ENCODE data around the gene CCNB2. TPM values are rescaled to one million over a fixed set of nuclear protein-coding genes. Genes with fewer than 3 reads are reported as not detected.
"Not testable (repeated sequence)": the region's sequence is repeated elsewhere in the genome, so short reads cannot be mapped to it uniquely, and the experiment has no call there.

The CCNB2 gene
- total RNA-seq, 1 donor from 2014 or later = 2.0 TPM

DNA sequence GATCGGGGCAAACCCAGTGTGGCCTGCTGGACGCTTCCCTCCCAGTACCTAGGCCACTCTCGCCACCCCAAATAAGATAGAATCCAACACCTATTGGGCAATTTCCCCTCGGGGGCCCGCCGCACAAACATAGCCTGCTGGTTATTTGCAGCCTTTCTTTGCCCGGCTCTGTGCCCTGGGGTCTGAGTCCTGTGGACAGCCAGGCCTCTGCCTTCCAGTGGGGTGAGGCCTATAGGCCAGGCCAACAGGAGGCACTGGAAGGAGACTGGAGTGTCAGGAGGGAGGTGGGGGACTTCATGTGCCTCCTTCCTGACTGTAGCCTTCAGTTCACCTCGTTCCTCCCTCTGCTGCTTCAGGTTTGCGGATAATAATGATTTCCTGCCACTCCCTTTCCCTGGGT, 54.3 kb downstream of the CCNB2 start:
- DNase-seq = no peak
- Histone ChIP-seq H3K4me3 (no peak overlapping the region), H3K27me3 (ENCODE audit: low read depth) (no peaks in the 10 kb centered on the region), H3K36me3 (peaks cover 62% of the 10 kb centered on the region), H3K27ac (peak overlapping the region; percentile 36), H3K9me3 (no peaks in the 10 kb centered on the region), H3K4me1 (peaks cover 8% of the 10 kb centered on the region)
- ATAC-seq = peak; percentile 5 to 8
- intact Hi-C loops (cut with DNase I) = no loop called here
- TF ChIP-seq, protein P1, sequence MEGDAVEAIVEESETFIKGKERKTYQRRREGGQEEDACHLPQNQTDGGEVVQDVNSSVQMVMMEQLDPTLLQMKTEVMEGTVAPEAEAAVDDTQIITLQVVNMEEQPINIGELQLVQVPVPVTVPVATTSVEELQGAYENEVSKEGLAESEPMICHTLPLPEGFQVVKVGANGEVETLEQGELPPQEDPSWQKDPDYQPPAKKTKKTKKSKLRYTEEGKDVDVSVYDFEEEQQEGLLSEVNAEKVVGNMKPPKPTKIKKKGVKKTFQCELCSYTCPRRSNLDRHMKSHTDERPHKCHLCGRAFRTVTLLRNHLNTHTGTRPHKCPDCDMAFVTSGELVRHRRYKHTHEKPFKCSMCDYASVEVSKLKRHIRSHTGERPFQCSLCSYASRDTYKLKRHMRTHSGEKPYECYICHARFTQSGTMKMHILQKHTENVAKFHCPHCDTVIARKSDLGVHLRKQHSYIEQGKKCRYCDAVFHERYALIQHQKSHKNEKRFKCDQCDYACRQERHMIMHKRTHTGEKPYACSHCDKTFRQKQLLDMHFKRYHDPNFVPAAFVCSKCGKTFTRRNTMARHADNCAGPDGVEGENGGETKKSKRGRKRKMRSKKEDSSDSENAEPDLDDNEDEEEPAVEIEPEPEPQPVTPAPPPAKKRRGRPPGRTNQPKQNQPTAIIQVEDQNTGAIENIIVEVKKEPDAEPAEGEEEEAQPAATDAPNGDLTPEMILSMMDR (IDR thresholded peaks at IDR 0.05) = no peak

- intact Hi-C loops (cut with DNase I) = no loop called here
- no peak for DNase-seq
- Histone ChIP-seq H3K9me3 (no peaks in the 10 kb centered on the region), H3K36me3 (peaks cover 52% of the 10 kb centered on the region), H3K4me1 (peaks cover 8% of the 10 kb centered on the region), H3K27me3 (ENCODE audit: low read depth) (no peaks in the 10 kb centered on the region), H3K27ac (no peak overlapping the region), H3K4me3 (no peak overlapping the region)
- ATAC-seq = no peak
- TF ChIP-seq, protein P1 (IDR thresholded peaks at IDR 0.05) = peak; percentile 33
Measured at GRCh38 chr15:59160880-59161593, 56.1 kb downstream of the CCNB2 start.

DNA sequence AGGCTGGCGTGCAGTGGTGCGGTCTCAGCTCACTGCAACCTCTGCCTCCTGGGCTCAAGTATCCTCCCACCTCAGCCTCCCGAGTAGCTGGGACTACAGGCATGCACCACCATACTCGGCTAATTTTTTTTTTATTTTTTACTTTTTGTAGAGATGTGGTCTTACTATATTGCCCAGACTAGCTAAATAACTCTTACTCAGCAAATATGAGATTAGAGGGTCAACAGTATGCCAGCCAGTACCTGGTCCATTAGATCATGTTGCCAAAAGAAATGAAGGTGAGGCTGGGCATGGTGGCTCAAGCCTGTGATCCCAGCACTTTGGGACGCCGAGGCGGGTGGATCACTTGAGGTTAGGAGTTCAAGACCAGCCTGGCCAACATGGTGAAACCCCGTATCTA, 57.1 kb downstream of the CCNB2 start:
- H3K4me1 ChIP-seq; intact Hi-C loops (cut with DNase I); ATAC-seq; H3K27ac ChIP-seq; H3K9me3 ChIP-seq; H3K27me3 ChIP-seq (ENCODE audit: low read depth); DNase-seq; H3K4me3 ChIP-seq: not testable (repeated sequence)
- peaks cover 48% of the 10 kb centered on the region for H3K36me3 ChIP-seq

GRCh38 chr15:59165726-59166125, 60.8 kb downstream of the CCNB2 start:
- DNase-seq (no peak), ATAC-seq (peak in 1 of 2 donors; percentile 48)
- no peak overlapping the region for H3K4me3 ChIP-seq
- peak overlapping the region; percentile 15 for H3K27ac ChIP-seq
- no peaks in the 10 kb centered on the region for H3K9me3 ChIP-seq
- peaks cover 24% of the 10 kb centered on the region for H3K36me3 ChIP-seq
- intact Hi-C loops (cut with DNase I) = no loop called here
- H3K4me1 ChIP-seq = peaks cover 12% of the 10 kb centered on the region
- TF ChIP-seq, protein P1 (IDR thresholded peaks at IDR 0.05) = no peak
- no peaks in the 10 kb centered on the region for H3K27me3 ChIP-seq (ENCODE audit: low read depth)

GRCh38 chr15:59166166-59166565, 61.2 kb downstream of the CCNB2 start:
- no peak for ATAC-seq
- H3K9me3 ChIP-seq = no peaks in the 10 kb centered on the region
- intact Hi-C loops (cut with DNase I) = no loop called here
- TF ChIP-seq, protein P1 (IDR thresholded peaks at IDR 0.05) = no peak
- DNase-seq = no peak
- peaks cover 12% of the 10 kb centered on the region for H3K4me1 ChIP-seq
- no peaks in the 10 kb centered on the region for H3K27me3 ChIP-seq (ENCODE audit: low read depth)
- H3K36me3 ChIP-seq = peaks cover 24% of the 10 kb centered on the region
- no peak overlapping the region for H3K4me3 ChIP-seq
- H3K27ac ChIP-seq = peak overlapping the region; percentile 15

- peak; percentile 58 to 67 for ATAC-seq
- no peak for DNase-seq
- peak overlapping the region; percentile 15 for H3K27ac ChIP-seq
- H3K9me3 ChIP-seq = no peaks in the 10 kb centered on the region
- H3K27me3 ChIP-seq (ENCODE audit: low read depth) = no peaks in the 10 kb centered on the region
- peaks cover 12% of the 10 kb centered on the region for H3K4me1 ChIP-seq
- intact Hi-C loops (cut with DNase I) = no loop called here
- H3K4me3 ChIP-seq = no peak overlapping the region
- TF ChIP-seq, protein P1 (IDR thresholded peaks at IDR 0.05) = no peak
- peaks cover 24% of the 10 kb centered on the region for H3K36me3 ChIP-seq
Measured at GRCh38 chr15:59166601-59167265, 61.8 kb downstream of the CCNB2 start.

All from lower lobe of right lung (tissue), 2 donors.